PC-3 (cell line): ENCODE data around the gene GDPD5.

Experiments used
- EZH2 ChIP-seq: fragments of 300-600 bp; sonication (generic); IDR thresholded peaks from one replicate; pipeline ENCODE4 v1.6.1; 2017; ENCODE audit warnings: antibody characterized with exemption, mild to moderate bottlenecking, low read length; ENCODE audit not compliant: unreplicated experiment
- EZH2phosphoT487 ChIP-seq: fragments of 300-600 bp; sonication (generic); IDR thresholded peaks from 2 replicates; pipeline ENCODE4 v1.6.1; 2018; ENCODE audit warnings: mild to moderate bottlenecking, antibody characterized with exemption, low read length, borderline replicate concordance
- TF ChIP-seq, protein P1 (sequence below): fragments of 300-600 bp; sonication (generic); conservative IDR thresholded peaks from 2 replicates; pipeline ENCODE4 v1.5.1; 2017; ENCODE audit warnings: antibody characterized with exemption, low read depth, mild to moderate bottlenecking, low read length

DNA sequence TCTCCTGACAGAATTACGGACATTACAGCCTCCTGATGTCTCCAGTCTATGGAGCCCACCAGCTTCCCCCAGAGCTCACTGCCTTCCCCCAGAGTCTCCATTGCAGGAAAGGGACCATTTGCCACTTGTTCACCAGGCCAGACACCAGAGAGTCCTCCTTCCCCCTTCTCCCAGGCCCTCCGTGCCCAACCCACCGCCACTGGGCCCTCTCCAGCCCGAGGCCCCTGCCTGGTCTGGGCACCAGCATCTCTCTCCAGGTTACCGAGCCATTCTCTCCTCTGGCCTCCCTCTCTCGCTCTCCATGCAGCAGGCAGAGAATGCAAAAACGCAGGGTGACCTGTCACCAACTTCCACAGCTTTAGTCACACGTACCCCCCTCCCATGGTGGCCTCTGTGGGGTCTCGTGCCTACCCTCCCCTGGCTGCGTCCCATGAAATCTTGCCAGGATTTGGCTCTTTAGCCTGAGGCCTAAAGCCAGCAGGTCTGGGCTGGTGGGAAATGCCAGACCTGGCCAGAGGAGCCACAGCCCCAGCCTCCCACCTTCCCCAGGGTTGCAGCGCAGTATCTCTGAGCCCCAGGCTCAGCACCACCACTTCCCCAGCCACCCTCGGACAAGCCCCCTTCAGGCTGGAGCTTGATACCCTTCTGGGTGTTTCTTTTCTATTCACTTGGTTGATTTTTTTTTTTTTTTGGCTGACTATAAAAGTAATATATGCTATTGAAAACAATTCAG, 29.5 kb upstream of the GDPD5 start:
- TF ChIP-seq, protein P1, sequence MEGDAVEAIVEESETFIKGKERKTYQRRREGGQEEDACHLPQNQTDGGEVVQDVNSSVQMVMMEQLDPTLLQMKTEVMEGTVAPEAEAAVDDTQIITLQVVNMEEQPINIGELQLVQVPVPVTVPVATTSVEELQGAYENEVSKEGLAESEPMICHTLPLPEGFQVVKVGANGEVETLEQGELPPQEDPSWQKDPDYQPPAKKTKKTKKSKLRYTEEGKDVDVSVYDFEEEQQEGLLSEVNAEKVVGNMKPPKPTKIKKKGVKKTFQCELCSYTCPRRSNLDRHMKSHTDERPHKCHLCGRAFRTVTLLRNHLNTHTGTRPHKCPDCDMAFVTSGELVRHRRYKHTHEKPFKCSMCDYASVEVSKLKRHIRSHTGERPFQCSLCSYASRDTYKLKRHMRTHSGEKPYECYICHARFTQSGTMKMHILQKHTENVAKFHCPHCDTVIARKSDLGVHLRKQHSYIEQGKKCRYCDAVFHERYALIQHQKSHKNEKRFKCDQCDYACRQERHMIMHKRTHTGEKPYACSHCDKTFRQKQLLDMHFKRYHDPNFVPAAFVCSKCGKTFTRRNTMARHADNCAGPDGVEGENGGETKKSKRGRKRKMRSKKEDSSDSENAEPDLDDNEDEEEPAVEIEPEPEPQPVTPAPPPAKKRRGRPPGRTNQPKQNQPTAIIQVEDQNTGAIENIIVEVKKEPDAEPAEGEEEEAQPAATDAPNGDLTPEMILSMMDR, result no peak
- TF ChIP-seq EZH2, result no peak
- no peak for TF ChIP-seq EZH2phosphoT487
